ENCODE results near the gene SRCAP.

Gene SRCAP

GRCh38 chr16:30737794-30738648, 39.0 kb downstream of the SRCAP start:
- no peak for DNase-seq

GRCh38 chr16:30738984-30739951, 40.3 kb downstream of the SRCAP start:
- DNase-seq, result no peak

DNA sequence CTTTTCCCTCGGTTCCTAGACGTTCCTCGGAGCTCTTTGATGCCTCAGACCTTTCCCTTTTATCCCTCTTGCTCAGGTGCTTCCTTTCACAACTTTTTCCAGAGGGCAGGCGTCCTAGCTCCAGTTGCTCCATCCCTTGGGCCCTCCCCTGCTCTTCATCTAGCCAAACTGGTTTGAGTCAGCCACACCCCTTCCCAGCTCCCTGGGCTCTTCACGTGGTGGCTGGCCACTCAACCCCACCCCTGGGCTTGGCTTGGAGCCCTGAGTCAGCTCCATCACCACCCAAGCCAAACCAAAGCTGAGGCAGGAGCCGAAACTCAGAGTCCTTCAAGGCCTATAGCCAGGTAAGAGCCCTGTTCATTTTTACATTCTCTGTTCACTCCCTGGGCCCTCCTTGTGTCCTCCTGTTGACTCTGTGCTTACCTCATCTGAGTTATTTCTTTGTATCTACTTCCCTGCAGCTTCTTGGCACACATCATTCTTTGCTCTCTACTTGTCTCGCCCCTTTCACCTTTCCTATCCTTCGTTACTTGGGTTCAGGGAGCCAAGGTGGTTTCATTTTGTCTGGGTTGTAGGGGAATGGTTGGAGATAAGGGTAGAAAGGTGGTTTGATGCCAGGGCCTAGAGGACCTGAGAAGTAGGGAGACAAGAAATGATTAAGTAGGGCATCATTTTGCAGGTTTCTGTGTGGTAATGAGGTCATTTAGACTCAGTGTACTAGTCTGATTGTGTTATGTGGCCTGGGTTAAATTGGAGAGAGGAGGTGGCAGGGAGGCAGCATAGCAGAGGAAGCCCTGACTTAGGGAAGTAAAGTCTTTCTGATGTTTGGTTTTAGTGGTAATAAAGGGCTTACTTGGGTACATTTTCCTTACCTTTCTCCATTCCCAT, 41.6 kb downstream of the SRCAP start:
- no peak for DNase-seq

- DNase-seq, result no peak
Measured at GRCh38 chr16:30741461-30741914, 42.5 kb downstream of the SRCAP start.

DNA sequence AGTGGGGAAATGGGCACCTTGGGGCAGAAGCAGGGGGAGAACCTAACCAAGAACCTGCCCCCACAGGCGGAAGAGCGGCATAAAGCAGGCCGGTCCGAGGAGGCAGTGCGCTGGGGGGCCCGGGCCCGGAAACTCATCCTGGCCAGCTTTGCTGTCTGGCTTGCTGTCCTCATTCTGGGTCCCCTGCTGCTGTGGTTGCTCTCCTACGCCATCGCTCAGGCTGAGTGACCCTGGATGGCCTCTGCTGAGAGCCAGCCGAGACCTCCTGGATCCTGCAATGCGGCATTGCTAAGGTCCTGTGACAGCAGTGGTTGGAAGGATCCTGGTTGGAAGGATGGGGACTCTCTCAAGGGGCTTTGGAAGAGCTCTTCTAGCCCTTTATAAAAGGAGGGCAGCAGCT, 44.7 kb downstream of the SRCAP start:
- no peak for DNase-seq

- DNase-seq, result no peak
Measured at GRCh38 chr16:30744183-30744582, 45.2 kb downstream of the SRCAP start.

GRCh38 chr16:30745082-30745481, 46.1 kb downstream of the SRCAP start:
- DNase-seq, result no peak

GRCh38 chr16:30746638-30747175, 47.7 kb downstream of the SRCAP start:
- DNase-seq, result no peak

- DNase-seq, result no peak
Measured at GRCh38 chr16:30747331-30747730, 48.4 kb downstream of the SRCAP start.

GRCh38 chr16:30747799-30748633, 49.0 kb downstream of the SRCAP start, which contains the start of gene PHKG2:
Gene PHKG2, plus strand, starts transcription at chr16:30748425. Its CDS starts 396 bp downstream, at chr16:30748821.
- DNase-seq, result peak; percentile 96

DNA sequence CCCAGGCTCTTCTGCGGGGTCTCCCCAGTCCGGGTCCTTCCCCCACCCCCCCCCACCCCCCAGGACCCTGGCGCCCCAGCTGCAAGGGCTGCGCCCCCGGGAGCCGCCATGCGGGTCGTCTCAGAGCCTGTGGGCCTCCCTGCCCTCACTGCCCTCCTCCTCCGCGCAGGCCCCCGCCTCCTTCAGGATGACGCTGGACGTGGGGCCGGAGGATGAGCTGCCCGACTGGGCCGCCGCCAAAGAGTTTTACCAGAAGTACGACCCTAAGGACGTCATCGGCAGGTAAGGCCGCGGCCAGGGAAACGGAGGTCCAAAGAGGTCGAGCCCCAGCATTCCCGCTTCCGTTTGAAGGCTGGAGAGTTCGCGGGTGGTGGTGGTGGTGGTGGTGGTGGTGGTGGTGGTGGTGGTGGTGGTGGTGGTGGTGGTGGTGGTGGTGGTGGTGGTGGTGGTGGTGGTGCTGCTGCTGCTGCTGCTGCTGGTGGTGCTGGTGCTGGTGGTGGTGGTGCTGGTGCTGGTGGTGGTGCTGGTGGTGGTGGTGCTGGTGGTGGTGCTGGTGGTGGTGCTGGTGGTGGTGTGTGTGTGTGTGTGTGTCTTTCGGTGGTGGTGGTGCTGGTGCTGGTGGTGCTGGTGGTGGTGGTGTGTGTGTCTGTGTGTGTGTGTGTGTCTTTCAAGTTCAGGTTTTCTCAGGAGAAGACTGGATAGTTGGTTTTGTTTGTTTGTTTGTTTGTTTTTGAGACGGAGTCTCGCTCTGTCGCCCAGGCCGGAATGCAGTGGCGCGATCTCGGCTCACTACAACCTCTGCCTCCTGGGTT, 49.9 kb downstream of the SRCAP start:
- peak; percentile 45 for DNase-seq

DNA sequence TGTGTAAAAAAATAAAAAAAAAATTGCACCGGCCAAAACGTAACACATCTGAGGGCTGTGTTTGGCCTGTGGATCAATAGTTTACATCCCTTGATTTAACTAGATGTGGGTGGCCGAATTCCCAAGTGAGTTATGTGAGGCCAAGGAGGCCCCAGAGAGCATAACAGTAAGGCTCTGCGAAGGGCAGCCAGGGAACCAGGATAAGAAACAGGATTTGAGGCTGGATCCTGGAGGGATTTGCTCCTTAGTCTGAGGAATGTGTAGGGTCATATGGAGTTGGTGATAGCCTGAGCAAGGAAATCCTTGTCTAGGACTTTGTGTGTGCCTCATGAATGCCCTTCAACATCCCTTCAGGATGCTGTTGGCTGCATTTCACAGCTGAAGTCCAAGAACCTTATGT, 51.2 kb downstream of the SRCAP start:
- no peak for DNase-seq

- no peak for DNase-seq
Measured at GRCh38 chr16:30750876-30751465, 52.0 kb downstream of the SRCAP start.

GRCh38 chr16:30753596-30753995, 54.6 kb downstream of the SRCAP start:
- no peak for DNase-seq

DNA sequence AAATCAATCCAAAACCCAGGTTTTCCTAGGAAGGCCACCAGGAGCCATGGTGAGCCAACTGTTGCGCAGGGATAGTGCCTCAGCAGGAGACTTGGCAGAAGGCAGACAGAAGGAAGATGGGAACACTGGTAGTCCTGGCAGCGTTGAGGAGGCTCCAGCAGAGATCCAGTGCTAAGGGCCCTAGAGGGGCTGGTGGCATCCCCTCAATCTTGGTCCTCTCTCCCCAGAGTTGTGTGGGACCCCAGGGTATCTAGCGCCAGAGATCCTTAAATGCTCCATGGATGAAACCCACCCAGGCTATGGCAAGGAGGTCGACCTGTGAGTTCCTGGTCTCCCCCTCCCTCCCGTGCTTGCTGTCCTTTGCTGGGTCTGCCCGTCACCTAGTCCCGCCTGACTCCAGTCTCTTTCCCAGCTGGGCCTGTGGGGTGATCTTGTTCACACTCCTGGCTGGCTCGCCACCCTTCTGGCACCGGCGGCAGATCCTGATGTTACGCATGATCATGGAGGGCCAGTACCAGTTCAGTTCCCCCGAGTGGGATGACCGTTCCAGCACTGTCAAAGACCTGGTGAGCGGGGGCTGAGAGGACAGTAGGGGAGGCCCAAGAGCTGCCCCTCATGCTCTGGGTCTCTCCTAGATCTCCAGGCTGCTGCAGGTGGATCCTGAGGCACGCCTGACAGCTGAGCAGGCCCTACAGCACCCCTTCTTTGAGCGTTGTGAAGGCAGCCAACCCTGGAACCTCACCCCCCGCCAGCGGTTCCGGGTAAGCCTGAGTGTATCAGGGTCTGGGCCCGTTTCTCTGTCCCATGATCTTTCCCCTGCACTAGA, 57.2 kb downstream of the SRCAP start:
- no peak for DNase-seq

DNA sequence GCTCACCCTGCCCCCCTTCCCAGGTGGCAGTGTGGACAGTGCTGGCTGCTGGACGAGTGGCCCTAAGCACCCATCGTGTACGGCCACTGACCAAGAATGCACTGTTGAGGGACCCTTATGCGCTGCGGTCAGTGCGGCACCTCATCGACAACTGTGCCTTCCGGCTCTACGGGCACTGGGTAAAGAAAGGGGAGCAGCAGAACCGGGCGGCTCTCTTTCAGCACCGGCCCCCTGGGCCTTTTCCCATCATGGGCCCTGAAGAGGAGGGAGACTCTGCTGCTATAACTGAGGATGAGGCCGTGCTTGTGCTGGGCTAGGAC, 57.8 kb downstream of the SRCAP start:
- no peak for DNase-seq

- no peak for DNase-seq
Measured at GRCh38 chr16:30757316-30757715, 58.3 kb downstream of the SRCAP start.

- DNase-seq, result no peak
Measured at GRCh38 chr16:30758988-30759491, 60.1 kb downstream of the SRCAP start.

- no peak for DNase-seq
Measured at GRCh38 chr16:30760001-30760559, 61.1 kb downstream of the SRCAP start.
